GM12891 (cell line): ENCODE results near the gene UGT2A1.

ENCODE experiments used
- POLR2A ChIP-seq: IDR thresholded peaks from 2 replicates; pipeline ENCODE4 v1.6.1; 2011; ENCODE audit warnings: low read depth, low read length, control low read depth
- POLR2AphosphoS5 ChIP-seq: IDR thresholded peaks from 2 replicates; pipeline ENCODE4 v1.6.1; 2011; ENCODE audit warnings: low read depth, low read length, control low read depth
- SPI1 ChIP-seq: IDR thresholded peaks from 2 replicates; pipeline ENCODE4 v1.6.1; 2011; ENCODE audit warnings: low read depth, low read length, control low read depth

GRCh38 chr4:69640289-69640688 is 12.8 kb downstream of the UGT2A1 start:
- TF ChIP-seq POLR2A (no peak), POLR2AphosphoS5 (no peak), SPI1 (no peak)
